WERI-Rb-1 (cell line): ENCODE results near the gene TAOK3.

Experiments
- DNase-seq: peaks from one replicate; pipeline ENCODE4 v3.0.0-alpha.2; 2020
- H3K27ac ChIP-seq: fragments of 250-450 bp; sonication (Bioruptor Pico); 2 replicates; pipeline ENCODE4 v1.5.1; 2020; ENCODE audit warnings: mild to moderate bottlenecking, moderate library complexity
- H3K27me3 ChIP-seq: fragments of 250-450 bp; sonication (Bioruptor Pico); 2 replicates; pipeline ENCODE4 v1.5.1; 2021; ENCODE audit warnings: mild to moderate bottlenecking, low read depth, moderate library complexity; ENCODE audit not compliant: insufficient read depth, severe bottlenecking
- H3K36me3 ChIP-seq: fragments of 250-450 bp; sonication (Bioruptor Pico); 2 replicates; pipeline ENCODE4 v1.5.1; 2020; ENCODE audit warnings: mild to moderate bottlenecking, moderate library complexity
- H3K4me3 ChIP-seq: 2 replicates; pipeline ENCODE4 v1.5.1; 2011; ENCODE audit warnings: low read depth, mild to moderate bottlenecking, control low read depth, low read length
- H3K9me3 ChIP-seq: fragments of 250-450 bp; sonication (Bioruptor Pico); 2 replicates; pipeline ENCODE4 v1.5.1; 2021; ENCODE audit warnings: mild to moderate bottlenecking, moderate library complexity; ENCODE audit not compliant: severe bottlenecking
- CTCF ChIP-seq: IDR thresholded peaks from 2 replicates; pipeline ENCODE4 v1.5.1; 2011; ENCODE audit warnings: low read depth, mild to moderate bottlenecking, control low read depth, inconsistent platforms, low read length

TAOK3 gene

GRCh38 chr12:118206107-118206412 is 166.6 kb downstream of the TAOK3 start:
- DNase-seq = no peak

GRCh38 chr12:118193958-118194357 is 178.7 kb downstream of the TAOK3 start:
- Histone ChIP-seq H3K27ac (no peak overlapping the region), H3K27me3 (no peaks in the 10 kb centered on the region), H3K4me3 (no peak overlapping the region), H3K9me3 (no peaks in the 10 kb centered on the region), H3K36me3 (no peaks in the 10 kb centered on the region)
- DNase-seq = no peak
- no peak for TF ChIP-seq CTCF

More at GRCh38 chr12:118206107-118206412, 166.6 kb downstream of the TAOK3 start:
- Histone ChIP-seq H3K4me3 (no peak overlapping the region), H3K27me3 (no peaks in the 10 kb centered on the region), H3K36me3 (no peaks in the 10 kb centered on the region), H3K9me3 (no peaks in the 10 kb centered on the region), H3K27ac (no peak overlapping the region)
- TF ChIP-seq CTCF = no peak

GRCh38 chr12:118193477-118193876 is 179.2 kb downstream of the TAOK3 start:
- Histone ChIP-seq H3K27me3 (no peaks in the 10 kb centered on the region), H3K9me3 (no peaks in the 10 kb centered on the region), H3K4me3 (no peak overlapping the region), H3K27ac (no peak overlapping the region), H3K36me3 (no peaks in the 10 kb centered on the region)
- DNase-seq = no peak
- no peak for TF ChIP-seq CTCF

GRCh38 chr12:118190266-118190665 is 182.4 kb downstream of the TAOK3 start:
- Histone ChIP-seq H3K36me3 (no peaks in the 10 kb centered on the region), H3K4me3 (peak overlapping the region; percentile 46), H3K9me3 (no peaks in the 10 kb centered on the region), H3K27me3 (no peaks in the 10 kb centered on the region), H3K27ac (peak overlapping the region; percentile 80)
- no peak for DNase-seq
- no peak for TF ChIP-seq CTCF

- no peaks in the 10 kb centered on the region for H3K27me3 ChIP-seq
- H3K27ac ChIP-seq = peak overlapping the region; percentile 80
- peak overlapping the region; percentile 46 for H3K4me3 ChIP-seq
- no peak for TF ChIP-seq CTCF
- H3K36me3 ChIP-seq = no peaks in the 10 kb centered on the region
- no peaks in the 10 kb centered on the region for H3K9me3 ChIP-seq
- peak; percentile 78 for DNase-seq
These were observed 182.9 kb downstream of the TAOK3 start for GRCh38 chr12:118189741-118190191.

- H3K36me3 ChIP-seq = no peaks in the 10 kb centered on the region
- H3K9me3 ChIP-seq = no peaks in the 10 kb centered on the region
- TF ChIP-seq CTCF = no peak
- no peak for DNase-seq
- no peak overlapping the region for H3K27ac ChIP-seq
- no peaks in the 10 kb centered on the region for H3K27me3 ChIP-seq
- no peak overlapping the region for H3K4me3 ChIP-seq
These were observed 183.9 kb downstream of the TAOK3 start for GRCh38 chr12:118188690-118189371.
